Measurements from ENCODE around the gene CTCF.

CTCF gene

DNA sequence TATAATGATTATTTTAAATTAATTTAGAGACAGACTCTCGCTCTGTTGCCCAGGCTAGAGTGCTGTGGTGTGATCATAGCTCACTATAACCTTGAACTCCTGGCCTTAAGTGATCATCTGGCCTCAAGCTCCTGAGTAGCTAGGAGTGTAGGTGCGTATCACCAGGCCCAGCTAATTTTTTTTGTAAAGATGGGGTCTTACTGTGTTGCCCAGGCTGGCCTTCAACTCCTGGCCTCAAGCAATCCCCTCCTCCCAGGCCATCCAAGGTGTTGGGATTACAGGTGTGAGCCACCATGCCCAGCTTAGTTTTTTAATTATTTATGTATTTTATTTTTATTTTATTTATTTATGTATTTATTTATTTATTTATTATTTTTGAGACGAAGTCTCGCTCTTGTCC, 17.9 kb downstream of the CTCF start:
- TF ChIP-seq ZFX (IDR thresholded peaks at IDR 0.05) (no peak), CTCF (conservative IDR thresholded peaks at IDR 0.05) (no peak)
- H3K27ac ChIP-seq, result no peak overlapping the region

DNA sequence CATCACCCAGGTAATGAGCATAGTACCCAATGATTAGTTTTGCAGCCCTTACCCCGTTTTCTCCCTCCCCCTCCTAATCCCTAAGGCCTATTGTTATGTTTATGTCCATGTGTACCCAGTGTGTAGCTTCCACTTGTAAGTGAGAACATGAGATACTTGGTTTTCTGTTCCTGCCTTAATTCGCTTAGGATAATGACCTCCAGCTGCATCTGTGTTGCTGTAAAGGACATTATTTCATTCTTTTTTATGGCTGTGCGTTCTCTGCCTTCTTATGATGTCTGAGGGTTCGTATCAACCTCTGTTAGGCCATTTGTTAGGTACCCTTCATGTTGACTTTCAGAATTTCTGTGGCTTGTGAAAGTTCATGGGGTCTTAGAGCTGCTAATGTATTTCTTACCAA, 31.0 kb downstream of the CTCF start:
- H3K27ac ChIP-seq, result no peak overlapping the region
- no peak for TF ChIP-seq CTCF (conservative IDR thresholded peaks at IDR 0.05)
- no peak for TF ChIP-seq ZFX (IDR thresholded peaks at IDR 0.05)

- no peak overlapping the region for H3K27ac ChIP-seq
Measured at GRCh38 chr16:67593701-67594100, 31.4 kb downstream of the CTCF start.

DNA sequence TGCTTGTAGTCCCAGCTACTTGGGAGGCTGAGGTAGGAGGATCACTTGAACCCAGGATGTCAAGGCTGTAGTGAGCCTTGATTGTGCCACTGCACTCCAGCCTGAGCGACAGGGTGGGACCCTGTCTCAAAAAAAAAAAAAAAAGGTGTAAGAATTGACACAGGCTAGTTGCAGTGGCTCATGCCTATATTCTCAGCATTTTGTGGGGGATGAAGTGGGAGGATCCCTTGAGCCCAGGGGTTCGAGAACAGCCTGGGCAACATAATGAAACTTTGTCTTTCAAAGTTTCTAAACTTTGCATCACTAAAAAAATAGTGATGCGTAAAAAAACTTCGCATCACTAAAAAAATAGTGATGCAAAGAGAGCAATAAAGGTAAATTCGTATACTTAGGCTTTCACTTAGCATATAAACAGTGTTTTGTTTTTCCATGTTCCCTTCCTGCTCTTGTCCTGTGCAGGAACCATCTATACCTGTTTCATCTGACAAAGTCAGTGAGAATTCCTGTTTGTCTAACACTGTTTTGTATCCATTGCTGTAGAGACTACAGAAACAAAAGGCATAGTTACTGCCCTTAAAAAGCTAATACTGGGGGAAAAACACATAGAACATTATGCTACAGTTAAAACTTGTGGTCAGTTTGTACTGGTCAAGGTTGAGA, 32.1 kb downstream of the CTCF start:
- no peak overlapping the region for H3K27ac ChIP-seq
- TF ChIP-seq CTCF (conservative IDR thresholded peaks at IDR 0.05) (no peak), ZFX (IDR thresholded peaks at IDR 0.05) (no peak)

More at GRCh38 chr16:67593701-67594100, 31.4 kb downstream of the CTCF start:
- TF ChIP-seq CTCF (conservative IDR thresholded peaks at IDR 0.05) (no peak), ZFX (IDR thresholded peaks at IDR 0.05) (no peak)

DNA sequence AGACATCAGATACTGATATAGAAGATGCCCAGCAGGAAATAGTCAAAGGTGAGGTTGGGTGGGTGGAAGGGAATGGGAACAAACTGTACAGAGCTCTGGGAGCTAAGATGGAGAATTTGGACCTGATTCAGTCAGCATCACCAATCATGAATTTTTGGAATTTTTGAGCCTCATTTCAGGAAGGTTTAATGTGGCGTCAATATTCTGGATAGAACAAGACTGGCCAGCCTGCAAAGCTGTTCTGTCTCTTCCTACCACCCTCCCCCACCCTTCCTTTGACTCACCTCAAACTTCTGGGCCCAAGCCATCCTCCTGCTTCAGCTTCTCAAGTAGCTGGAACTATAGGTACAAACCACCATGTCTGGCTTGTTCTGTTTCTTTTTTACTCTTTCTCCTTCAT, 32.6 kb downstream of the CTCF start:
- no peak for TF ChIP-seq CTCF (conservative IDR thresholded peaks at IDR 0.05)
- no peak for TF ChIP-seq ZFX (IDR thresholded peaks at IDR 0.05)

DNA sequence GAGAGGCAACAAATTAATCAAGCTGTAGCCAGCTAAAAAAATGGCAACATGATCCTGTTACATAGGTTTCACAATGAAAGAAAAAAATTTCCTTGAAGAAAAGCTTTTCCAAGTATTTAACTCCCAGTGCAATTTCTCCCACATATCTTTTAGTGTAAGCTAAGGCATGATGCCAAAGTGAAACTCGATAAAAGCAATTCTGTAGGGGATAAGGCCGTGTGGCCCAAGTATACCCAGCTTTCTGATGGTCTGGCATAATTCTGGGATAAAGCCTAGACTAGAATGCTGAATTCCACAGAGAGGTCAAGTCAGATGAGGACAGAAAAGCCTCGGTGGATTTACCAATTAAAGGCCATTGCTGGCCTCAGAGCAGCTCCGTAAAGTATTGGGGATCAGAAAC, 36.2 kb downstream of the CTCF start:
- H3K27ac ChIP-seq, result no peak overlapping the region
- TF ChIP-seq CTCF (conservative IDR thresholded peaks at IDR 0.05), result no peak
- no peak for TF ChIP-seq ZFX (IDR thresholded peaks at IDR 0.05)

More for the DNA sequence above, 32.6 kb downstream of the CTCF start:
- no peak overlapping the region for H3K27ac ChIP-seq

- no peak for TF ChIP-seq CTCF (conservative IDR thresholded peaks at IDR 0.05)
- TF ChIP-seq ZFX (IDR thresholded peaks at IDR 0.05), result no peak
Measured at GRCh38 chr16:67605641-67606040, 43.3 kb downstream of the CTCF start.

More at GRCh38 chr16:67605641-67606040, 43.3 kb downstream of the CTCF start:
- no peak overlapping the region for H3K27ac ChIP-seq

Data from C4-2B (cell line).